K562 (cell line): Measurements from ENCODE around the gene EMX1. TPM values are rescaled to one million over a fixed set of nuclear protein-coding genes. Genes with fewer than 3 reads are reported as not detected.

Experiments
- ATAC-seq: fragments of 200-7000 bp; cut with Tn5 transposase; 3 replicates; pipeline ENCODE4 v1.9.1; 2020; ENCODE audit warnings: moderate library complexity
- BruUV-seq: library from RNA; stranded (reverse); fragments of 400-500 nt; replicated peaks from 2 replicates; lab custom pipeline; 2021; lab: Mats Ljungman, UMichigan
- CTCF ChIA-PET: fragments of 300-600 bp; formaldehyde crosslinking; extraction: SDS; loops from one replicate; lab custom pipeline; 2021; ENCODE audit warnings: low intra/inter-chr PET ratio; lab: Yijun Ruan, JAX
- POLR2A ChIA-PET: fragments of 300-600, 350-650 bp; sonication (Branson Sonifier 250); formaldehyde crosslinking; extraction: SDS; loops from one replicate; lab custom pipeline; 2021; ENCODE audit warnings: antibody characterized with exemption, inconsistent platforms; lab: Yijun Ruan, JAX
- DNase-seq, 4 experiments: peaks; one replicate each; pipeline versions ENCODE4 v3.0.0 to v3.0.0-alpha.2; 2011 to 2018; ENCODE audit warnings: low spot score in 3 of 4, mixed read lengths in 3 of 4; ENCODE audit errors: extremely low read depth in 1 of 4
- FAIRE-seq: peaks from 2 replicates; lab custom pipeline; 2011; peaks lifted over from hg19 to GRCh38; lab: Jason Lieb, UNC
- H2AFZ ChIP-seq: 2 replicates; pipeline ENCODE4 v1.6.0; 2011; ENCODE audit warnings: low read depth, low read length, control low read depth, inconsistent platforms
- H3K27ac ChIP-seq: fragments of 200-600 bp; 3 replicates; pipeline ENCODE4 v1.8.0; 2011; ENCODE audit warnings: low read depth, mild to moderate bottlenecking, control low read depth, inconsistent platforms, low read length, moderate library complexity, mixed read lengths; ENCODE audit errors: extremely low read depth
- H3K27me3 ChIP-seq, 2 experiments: fragments of 300-600 bp in 1 of 2; 2 replicates in 1 of 2; 3 replicates in 1 of 2; pipeline versions ENCODE4 v1.6.0 to v1.8.0; 2011; ENCODE audit warnings: inconsistent platforms in 2 of 2, low read length in 2 of 2, mild to moderate bottlenecking in 1 of 2, mixed read lengths in 1 of 2, moderate library complexity in 1 of 2; ENCODE audit not compliant: control insufficient read depth in 2 of 2, insufficient read depth in 2 of 2
- H3K36me3 ChIP-seq: fragments of 300-600 bp; 3 replicates; pipeline ENCODE4 v1.8.0; 2011; ENCODE audit warnings: mild to moderate bottlenecking, low read length, inconsistent platforms; ENCODE audit not compliant: control insufficient read depth, insufficient read depth
- H3K4me1 ChIP-seq, 2 experiments: fragments of 200-600 bp in 1 of 2; replicated peaks in 1 of 2; 2 replicates in 1 of 2; 3 replicates in 1 of 2; pipeline versions ENCODE4 v1.5.1 to v1.8.0; 2011; ENCODE audit warnings: inconsistent platforms in 2 of 2, low read length in 2 of 2, mild to moderate bottlenecking in 1 of 2, mixed read lengths in 1 of 2, moderate library complexity in 1 of 2; ENCODE audit not compliant: control insufficient read depth in 2 of 2, insufficient read depth in 2 of 2
- H3K4me2 ChIP-seq: 2 replicates; pipeline ENCODE4 v1.6.1; 2011; ENCODE audit warnings: low read length, control low read depth, inconsistent platforms, mixed read lengths; ENCODE audit not compliant: insufficient read depth
- H3K4me3 ChIP-seq: fragments of 200-600 bp; sonication (generic), shearing (Covaris generic); 2 replicates; pipeline ENCODE4 v1.5.1; 2016; ENCODE audit warnings: control low read depth, inconsistent platforms
- H3K79me2 ChIP-seq: fragments of 200-600 bp; 3 replicates; pipeline ENCODE4 v1.8.0; 2011; ENCODE audit warnings: low read length, inconsistent platforms; ENCODE audit not compliant: control insufficient read depth, insufficient read depth
- H3K9ac ChIP-seq, 2 experiments: 2 replicates each; pipeline versions ENCODE4 v1.6.0 to v1.6.1; 2011; ENCODE audit warnings: low read depth in 2 of 2, low read length in 2 of 2, control low read depth in 1 of 2, inconsistent platforms in 1 of 2, mild to moderate bottlenecking in 1 of 2, mixed read lengths in 1 of 2; ENCODE audit not compliant: insufficient read depth in 1 of 2
- H3K9me1 ChIP-seq: one replicate; pipeline ENCODE4 v1.6.0; 2011; ENCODE audit warnings: inconsistent platforms, mild to moderate bottlenecking, low read length, moderate library complexity; ENCODE audit not compliant: control insufficient read depth, insufficient read depth
- H3K9me3 ChIP-seq: replicated peaks from 2 replicates; pipeline ENCODE4 v1.5.1; 2011; ENCODE audit warnings: low read depth, low read length, inconsistent platforms; ENCODE audit not compliant: control insufficient read depth, insufficient read depth
- H4K20me1 ChIP-seq: replicated peaks from 2 replicates; pipeline ENCODE4 v1.6.1; 2011; ENCODE audit warnings: low read length, inconsistent platforms, mixed read lengths; ENCODE audit not compliant: control insufficient read depth, insufficient read depth
- ARID2 ChIP-seq: fragments of 450-650 bp; IDR thresholded peaks from 2 replicates; pipeline ENCODE4 v1.6.1; 2017; ENCODE audit warnings: antibody characterized with exemption, mild to moderate bottlenecking
- BCOR ChIP-seq: fragments of 450-650 bp; IDR thresholded peaks from 2 replicates; pipeline ENCODE4 v1.6.1; 2016
- CBFA2T2 ChIP-seq: fragments of 450-650 bp; conservative IDR thresholded peaks from 2 replicates; pipeline ENCODE4 v1.6.1; 2017; ENCODE audit warnings: mild to moderate bottlenecking
- CSDE1 ChIP-seq, 2 experiments: fragments of 450-650 bp; IDR thresholded peaks; 2 replicates each; pipeline ENCODE4 v1.6.1; 2016; ENCODE audit warnings: mild to moderate bottlenecking in 1 of 2
- JUND ChIP-seq, 2 experiments: IDR thresholded peaks; 2 replicates in 1 of 2; 3 replicates in 1 of 2; pipeline ENCODE4 v1.6.1; 2011; ENCODE audit warnings: borderline replicate concordance in 2 of 2, low read depth in 2 of 2, low read length in 2 of 2, improper control_type of control experiment in 1 of 2, missing biosample characterization in 1 of 2, missing genetic modification characterization in 1 of 2, missing genetic modification reagents in 1 of 2
- MCM3 ChIP-seq: fragments of 450-650 bp; IDR thresholded peaks from 2 replicates; pipeline ENCODE4 v1.6.1; 2016
- NFIC ChIP-seq: fragments of 450-650 bp; IDR thresholded peaks from 2 replicates; pipeline ENCODE4 v1.6.1; 2017; ENCODE audit warnings: mild to moderate bottlenecking, inconsistent platforms
- PYGO2 ChIP-seq: fragments of 450-650 bp; IDR thresholded peaks from 2 replicates; pipeline ENCODE4 v1.6.1; 2016; ENCODE audit warnings: mild to moderate bottlenecking, missing genetic modification characterization, moderate library complexity, missing compliant biosample characterization
- RB1 ChIP-seq: fragments of 450-650 bp; IDR thresholded peaks from 2 replicates; pipeline ENCODE4 v1.6.1; 2017; ENCODE audit warnings: low read depth, mild to moderate bottlenecking
- RFX1 ChIP-seq: fragments of 450-650 bp; IDR thresholded peaks from 2 replicates; pipeline ENCODE4 v1.6.1; 2016; ENCODE audit warnings: mild to moderate bottlenecking, moderate library complexity
- SAP30 ChIP-seq: fragments of 200-600 bp; sonication (generic); IDR thresholded peaks from 2 replicates; pipeline ENCODE4 v1.6.1; 2012; ENCODE audit warnings: borderline replicate concordance, low read depth, mild to moderate bottlenecking, moderate library complexity, low read length, control low read depth, inconsistent platforms; ENCODE audit not compliant: insufficient read depth, poor library complexity, severe bottlenecking
- ZEB2 ChIP-seq: fragments of 450-650 bp; IDR thresholded peaks from 2 replicates; pipeline ENCODE4 v1.6.1; 2016
- ZFP1 ChIP-seq: fragments of 450-650 bp; formaldehyde crosslinking; IDR thresholded peaks from 2 replicates; pipeline ENCODE4 v1.4.0; 2020; ENCODE audit warnings: mild to moderate bottlenecking, mixed read lengths
- ZNF253 ChIP-seq: fragments of 250-450 bp; sonication (Bioruptor Pico); conservative IDR thresholded peaks from 2 replicates; pipeline ENCODE4 v1.6.1; 2021; ENCODE audit warnings: mild to moderate bottlenecking
- ZNF408 ChIP-seq: fragments of 250-450 bp; sonication (Bioruptor Pico); IDR thresholded peaks from 2 replicates; pipeline ENCODE4 v1.4.0; 2020; ENCODE audit warnings: low read depth, mild to moderate bottlenecking, moderate library complexity
- ZNF57 ChIP-seq: fragments of 450-650 bp; formaldehyde crosslinking; IDR thresholded peaks from 2 replicates; pipeline ENCODE4 v1.4.0; 2020; ENCODE audit warnings: mild to moderate bottlenecking, moderate library complexity
- WGBS: fragments of 100-300 bp; shearing (Covaris generic); methylation state at CpG from one replicate; pipeline ENCODE4 v1.1.6; 2016; ENCODE audit warnings: low coverage, mixed read lengths; ENCODE audit not compliant: insufficient coverage; ENCODE audit errors: missing lambda C conversion rate; 5-methylcytosine and 5-hydroxymethylcytosine counted together
- in situ Hi-C: fragments of 300-500 bp; cut with MboI; formaldehyde crosslinking; loops from 4 replicates; pipeline ENCODE4 v1.15.0; 2018; ENCODE audit warnings: inconsistent platforms, mixed read lengths
- intact Hi-C: fragments of 100-400 bp; cut with micrococcal nuclease; formaldehyde crosslinking; loops from 2 replicates; pipeline ENCODE4 v1.14.2; 2022
- polyA plus RNA-seq, 8 experiments: library from polyadenylated mRNA; depleted of rRNA in 4 of 8; stranded (reverse) in 5 of 8; unstranded in 3 of 8; fragments of >200 nt; fragmentation: Nextera tagmentation in 2 of 8; fragmentation: Illumina TruSeq in 1 of 8; extraction: Ambion mirVana in 2 of 8; extraction: Trizol in 1 of 8; gene quantifications; 2 replicates each; pipeline versions ENCODE4 v1.2.1 to v1.2.3, GENCODE V29; 2011 to 2014; ENCODE audit warnings: inconsistent platforms in 1 of 8, missing spikeins in 1 of 8
- total RNA-seq, 7 experiments: library from RNA; depleted of rRNA in 6 of 7; stranded (reverse); fragments of >200 nt in 6 of 7; fragmentation: Illumina TruSeq in 2 of 7; extraction: Trizol in 2 of 7; gene quantifications; 2 replicates each; pipeline versions ENCODE4 v1.2.1 to v1.2.3, GENCODE V29; 2011 to 2021; ENCODE audit warnings: low replicate concordance in 1 of 7
- TF ChIP-seq, protein P1 (sequence below): fragments of 200-800 bp; sonication (Bioruptor generic); IDR thresholded peaks from 2 replicates; pipeline ENCODE4 v1.6.1; 2017; ENCODE audit warnings: missing genetic modification characterization, missing compliant biosample characterization

Gene EMX1
- total and polyA plus RNA-seq, 9 of the 15 experiments (the other 6 are each of a cell fraction or from before 2014, with no cell fraction given): 0.10 to 0.32 (median 0.21) TPM; not detected in 6

GRCh38 chr2:72956050-72956395 is 38.7 kb downstream of the EMX1 start:
- Histone ChIP-seq H3K4me1 (peaks cover 0 to 9% of the 10 kb centered on the region in 2 experiments; a peak in 1 of 5 replicates), H3K9ac (no peak overlapping the region), H4K20me1 (no peaks in the 10 kb centered on the region; the same call in 1 of the 2 replicates), H3K36me3 (no peaks in the 10 kb centered on the region), H3K9me1 (no peaks in the 10 kb centered on the region), H3K27me3 (no peaks in the 10 kb centered on the region), H3K27ac (no peak overlapping the region), H3K4me2 (no peak overlapping the region), H3K9me3 (no peaks in the 10 kb centered on the region), H3K4me3 (no peak overlapping the region), H3K79me2 (no peaks in the 10 kb centered on the region), H2AFZ (no peak overlapping the region)
- FAIRE-seq: no peak
- BruUV-seq: no TSS peak
- TF ChIP-seq ZNF57 (no peak), ZEB2 (no peak), ARID2 (no peak), JUND (IDR thresholded peaks at IDR 0.05; ENCODE audit: borderline replicate concordance, low read depth, low read length) (no peak), JUND (tag; IDR thresholded peaks at IDR 0.05; ENCODE audit: borderline replicate concordance, low read depth, low read length) (no peak), CSDE1 (IDR thresholded peaks at IDR 0.05) (no peak), SAP30 (no peak), NFIC (no peak), RFX1 (no peak), ZNF408 (no peak), ZNF253 (no peak), BCOR (no peak), RB1 (no peak), PYGO2 (tag) (no peak), MCM3 (no peak), ZFP1 (CRISPR knock-in tag) (no peak), CBFA2T2 (no peak)
- TF ChIP-seq, protein P1, sequence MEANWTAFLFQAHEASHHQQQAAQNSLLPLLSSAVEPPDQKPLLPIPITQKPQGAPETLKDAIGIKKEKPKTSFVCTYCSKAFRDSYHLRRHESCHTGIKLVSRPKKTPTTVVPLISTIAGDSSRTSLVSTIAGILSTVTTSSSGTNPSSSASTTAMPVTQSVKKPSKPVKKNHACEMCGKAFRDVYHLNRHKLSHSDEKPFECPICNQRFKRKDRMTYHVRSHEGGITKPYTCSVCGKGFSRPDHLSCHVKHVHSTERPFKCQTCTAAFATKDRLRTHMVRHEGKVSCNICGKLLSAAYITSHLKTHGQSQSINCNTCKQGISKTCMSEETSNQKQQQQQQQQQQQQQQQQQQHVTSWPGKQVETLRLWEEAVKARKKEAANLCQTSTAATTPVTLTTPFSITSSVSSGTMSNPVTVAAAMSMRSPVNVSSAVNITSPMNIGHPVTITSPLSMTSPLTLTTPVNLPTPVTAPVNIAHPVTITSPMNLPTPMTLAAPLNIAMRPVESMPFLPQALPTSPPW (CRISPR knock-in tag): no peak
- ChIA-PET CTCF (no interaction called here), POLR2A (no interaction called here)
- no peak for DNase-seq
- no peak for ATAC-seq
- whole genome bisulfite sequencing: 70% methylated on average over 2 of the region's 2 CpGs
- intact Hi-C loops (no loop called here), in situ Hi-C loops (no loop called here)
